DMS114 treated with DMSO at 0.1 percent for 48 hours (cell line): ENCODE data around the gene MRC2.

Experiments used
- DNase-seq: peaks from one replicate; lab custom pipeline; 2025; ENCODE audit not compliant: unreplicated experiment; lab: John Stamatoyannopoulos, UW

MRC2 gene

DNA sequence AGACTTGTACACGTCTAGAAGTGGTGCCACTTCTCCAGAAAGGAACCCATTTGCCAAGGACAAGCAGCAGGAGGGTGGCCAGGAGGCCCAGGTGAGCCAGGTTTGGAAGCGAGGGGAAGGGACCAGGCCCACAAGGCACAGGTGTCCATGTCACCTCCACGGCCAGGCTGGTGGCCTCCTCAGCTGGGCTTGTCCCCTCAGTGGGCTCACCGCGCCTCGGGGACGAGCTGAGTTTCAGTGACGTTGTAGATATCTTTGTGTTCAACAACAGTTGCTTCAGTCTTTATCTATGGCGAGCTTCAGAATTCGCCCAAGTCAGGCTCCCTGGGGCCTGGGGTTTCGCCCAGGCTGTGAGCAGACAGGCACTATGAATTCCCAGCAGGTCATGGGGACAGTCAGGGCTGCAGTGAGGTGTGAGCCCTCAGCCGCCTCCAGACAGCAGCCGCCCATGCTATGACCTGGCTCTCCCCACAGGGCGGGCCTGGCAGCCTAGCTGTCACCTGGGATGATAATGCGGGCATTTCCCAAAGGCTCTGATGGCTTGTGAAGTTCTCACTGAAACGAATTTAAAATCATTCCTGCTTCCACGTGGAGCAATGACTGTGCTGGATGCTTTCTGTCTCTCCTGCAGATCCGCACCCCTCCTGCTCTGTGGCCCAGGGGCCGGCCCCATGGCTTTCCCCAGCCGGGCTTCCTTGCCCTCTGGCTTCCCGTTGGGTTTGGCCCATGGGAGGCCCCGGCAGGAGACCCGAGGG lies 89.5 kb downstream of the MRC2 start:
- DNase-seq: no peak

DNA sequence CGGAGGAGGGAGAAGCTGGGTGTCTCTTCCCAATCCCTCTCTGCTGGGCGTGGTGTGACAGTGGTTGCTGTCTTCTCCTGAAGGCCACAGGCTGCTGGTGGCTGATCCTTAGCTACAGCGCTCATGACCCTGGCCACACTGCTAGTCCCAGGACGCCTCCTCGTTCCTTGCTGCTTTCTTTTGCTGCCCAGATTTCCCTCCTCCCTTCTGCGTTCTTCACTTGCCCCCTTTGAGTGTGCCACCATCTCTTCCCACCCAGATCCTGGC lies 90.1 kb downstream of the MRC2 start:
- no peak for DNase-seq

DNA sequence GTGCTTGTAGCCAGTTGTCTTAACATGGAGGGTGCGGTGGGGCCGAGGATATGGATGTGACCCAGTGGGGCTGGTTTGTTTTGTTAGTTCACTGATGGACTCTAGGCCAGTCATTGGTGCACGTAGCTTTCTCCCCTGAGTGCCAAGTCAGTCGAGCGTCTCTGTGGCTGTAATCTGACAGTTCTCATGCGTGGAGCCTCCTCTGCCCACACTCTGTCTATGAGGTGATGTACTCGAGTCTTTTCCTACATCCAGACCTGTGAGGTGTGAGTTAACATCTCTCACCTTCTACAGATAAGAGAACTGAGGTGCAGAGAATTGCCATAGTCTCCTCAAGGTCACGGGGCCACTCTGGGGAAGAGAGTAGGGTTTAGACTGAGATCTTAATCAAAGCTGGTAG lies 90.4 kb downstream of the MRC2 start:
- no peak for DNase-seq

DNA sequence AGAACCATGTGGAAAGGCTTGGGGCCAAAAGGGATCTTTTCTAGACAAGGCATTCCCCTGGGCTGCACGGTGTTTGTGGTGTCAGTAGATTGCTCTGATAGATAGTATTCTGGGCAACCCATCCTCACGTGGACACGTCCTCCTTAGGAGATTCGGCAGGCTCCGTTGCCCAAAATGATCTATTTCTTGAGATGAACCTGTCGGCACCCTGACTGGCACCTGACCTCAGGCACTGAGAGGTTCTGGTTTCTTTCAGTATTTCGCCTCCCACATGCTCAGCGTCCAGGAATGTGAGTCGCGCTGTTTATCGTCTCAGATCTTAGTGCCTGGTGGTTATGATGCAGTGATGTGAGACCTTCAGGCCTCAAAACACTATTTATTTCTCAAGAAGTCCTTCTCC lies 91.0 kb downstream of the MRC2 start:
- DNase-seq: no peak

DNA sequence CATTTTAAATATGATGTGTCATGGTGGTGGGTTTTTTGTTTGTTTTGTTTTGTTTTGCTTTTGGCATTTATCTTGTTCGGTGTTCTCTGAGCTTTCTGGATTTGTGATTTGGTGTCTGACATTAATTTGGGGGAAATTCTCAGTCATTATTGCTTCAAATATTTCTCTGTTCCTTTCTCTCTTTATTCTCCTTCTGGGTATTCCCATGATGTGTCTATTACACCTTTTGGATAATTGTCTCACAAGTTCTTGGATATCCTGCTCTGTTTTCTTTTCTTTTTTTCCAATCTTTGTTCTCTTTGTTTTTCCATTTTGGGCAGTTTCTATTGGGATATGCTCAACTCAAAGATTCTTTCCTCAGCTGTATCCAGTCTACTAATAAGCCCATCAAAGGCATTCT lies 92.1 kb downstream of the MRC2 start:
- DNase-seq: no peak

DNA sequence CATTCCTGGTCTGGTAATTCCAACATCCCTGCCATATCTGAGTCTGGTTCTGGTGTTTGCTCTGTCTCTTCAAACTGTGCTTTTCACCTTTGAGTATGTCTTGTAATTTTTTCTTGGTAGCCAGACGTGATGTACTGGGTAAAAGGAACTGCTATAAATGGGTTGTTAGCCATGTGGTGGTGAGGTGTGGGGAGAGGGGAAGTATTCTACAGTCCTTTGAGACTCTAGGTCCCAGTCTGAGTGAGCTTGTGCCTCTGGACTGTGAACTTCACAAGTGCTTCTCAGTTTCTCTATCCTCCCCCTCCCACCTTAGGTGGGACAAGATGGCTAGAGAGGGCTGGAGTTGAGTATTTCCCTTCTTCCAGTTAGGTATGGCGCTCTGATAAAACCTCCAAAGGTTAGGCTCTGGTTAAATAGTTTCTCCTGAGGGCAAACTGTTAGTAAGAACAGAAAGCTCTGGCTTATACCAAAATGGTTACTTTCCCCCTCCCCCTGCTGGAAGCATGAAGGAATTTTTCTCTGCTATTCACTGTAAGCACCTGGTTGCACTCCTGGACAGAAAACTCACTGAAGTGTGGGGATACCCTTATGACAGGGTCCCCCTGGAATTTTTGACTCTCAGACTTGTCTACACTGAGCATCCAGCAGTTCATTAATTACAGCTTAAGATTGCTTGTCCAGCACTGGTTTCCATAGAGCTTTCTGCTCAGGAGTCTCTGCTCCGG lies 92.8 kb downstream of the MRC2 start:
- DNase-seq: no peak

DNA sequence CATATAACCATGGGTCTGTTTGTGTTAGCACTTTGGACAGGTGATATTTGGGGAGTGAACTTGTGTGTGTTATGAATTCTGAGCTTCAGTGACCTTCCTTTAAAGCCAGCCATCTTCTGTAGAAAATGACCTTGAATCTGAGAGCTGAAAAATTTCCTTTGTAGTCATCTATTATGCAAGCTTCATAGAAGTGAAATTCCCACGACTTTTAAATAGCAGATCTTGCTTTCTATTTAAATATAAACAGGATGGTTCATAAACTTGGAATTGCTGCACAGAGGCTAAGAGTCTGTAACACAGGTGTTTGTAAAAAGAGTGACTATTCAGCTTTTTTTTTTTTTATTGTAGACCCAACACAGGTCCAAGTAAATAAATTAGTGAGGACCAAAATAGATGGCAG lies 95.2 kb downstream of the MRC2 start:
- no peak for DNase-seq

DNA sequence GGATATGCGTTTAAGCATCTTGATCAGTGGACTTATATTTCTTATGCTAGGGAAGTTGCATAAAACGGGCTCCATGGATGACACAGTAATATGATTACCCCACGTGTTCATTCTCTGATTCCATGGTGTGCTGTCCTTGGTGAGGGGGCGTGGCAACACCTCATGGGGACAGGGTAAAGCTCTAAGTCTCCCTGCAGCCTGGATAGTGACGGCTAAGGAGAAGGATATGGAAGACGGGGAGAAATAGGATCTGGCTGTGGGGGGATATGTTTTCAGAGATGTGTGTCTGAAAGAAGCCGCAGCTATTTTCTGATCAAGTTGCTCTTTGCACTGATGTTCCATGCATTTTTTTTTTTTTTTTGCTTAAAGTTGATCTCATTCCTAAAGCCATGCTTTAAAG lies 96.4 kb downstream of the MRC2 start:
- no peak for DNase-seq

DNA sequence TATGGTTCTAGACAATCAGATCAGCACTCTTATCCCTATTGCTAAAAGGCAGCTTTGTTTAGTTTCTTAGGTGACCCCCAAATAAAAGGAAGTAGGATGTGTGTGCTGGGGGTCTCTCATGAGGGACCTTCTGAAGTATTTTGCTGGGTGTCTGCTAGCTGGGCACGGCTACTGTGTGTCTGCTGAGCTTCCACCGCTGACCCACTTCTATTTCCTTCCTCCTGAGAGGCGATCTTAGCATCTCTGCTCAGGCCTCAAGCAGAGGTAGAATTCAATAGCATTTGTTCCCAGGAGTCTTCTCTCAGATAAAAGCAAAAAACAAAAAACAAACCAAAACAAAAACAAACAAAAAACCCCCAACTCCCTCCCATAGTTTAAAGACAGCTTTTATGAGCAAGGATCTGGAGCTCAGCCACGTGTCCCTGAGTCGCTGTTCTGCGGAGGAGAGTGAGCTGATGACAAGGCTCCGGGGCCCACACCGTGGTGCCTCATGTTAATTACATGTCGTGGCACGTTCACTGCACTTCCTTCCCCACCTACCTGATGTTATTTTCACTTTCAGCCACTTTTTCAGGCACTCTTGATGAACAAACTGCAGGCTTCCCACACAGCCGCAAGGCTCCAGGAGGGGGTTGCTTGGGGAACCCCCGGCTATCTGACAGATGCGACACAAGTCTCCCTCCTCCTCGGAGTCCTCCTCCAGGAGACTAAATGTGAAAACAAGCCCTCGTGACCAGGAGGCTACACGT lies 97.1 kb downstream of the MRC2 start:
- DNase-seq: no peak

DNA sequence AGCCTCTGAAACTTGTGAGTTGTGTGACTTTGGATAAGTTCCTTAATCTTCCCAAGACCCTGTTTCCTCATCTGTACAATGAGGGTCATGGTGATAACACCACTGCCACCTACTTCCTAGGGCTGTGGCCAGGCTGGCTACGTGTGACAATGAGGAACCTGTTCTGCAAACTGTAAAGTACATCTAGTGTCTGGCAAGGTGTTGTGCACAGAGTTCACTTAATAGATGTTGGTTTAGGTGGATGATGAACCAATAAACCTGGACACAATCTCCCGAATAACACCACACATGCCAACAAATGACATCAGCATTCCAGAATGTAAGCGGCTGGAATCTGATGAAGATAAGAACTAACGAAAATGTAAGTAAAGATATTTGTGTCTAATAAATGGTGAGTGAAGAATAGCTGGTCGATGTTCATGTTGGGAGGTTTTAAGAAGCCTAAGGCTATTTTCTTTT lies 98.3 kb downstream of the MRC2 start:
- DNase-seq: no peak

DNA sequence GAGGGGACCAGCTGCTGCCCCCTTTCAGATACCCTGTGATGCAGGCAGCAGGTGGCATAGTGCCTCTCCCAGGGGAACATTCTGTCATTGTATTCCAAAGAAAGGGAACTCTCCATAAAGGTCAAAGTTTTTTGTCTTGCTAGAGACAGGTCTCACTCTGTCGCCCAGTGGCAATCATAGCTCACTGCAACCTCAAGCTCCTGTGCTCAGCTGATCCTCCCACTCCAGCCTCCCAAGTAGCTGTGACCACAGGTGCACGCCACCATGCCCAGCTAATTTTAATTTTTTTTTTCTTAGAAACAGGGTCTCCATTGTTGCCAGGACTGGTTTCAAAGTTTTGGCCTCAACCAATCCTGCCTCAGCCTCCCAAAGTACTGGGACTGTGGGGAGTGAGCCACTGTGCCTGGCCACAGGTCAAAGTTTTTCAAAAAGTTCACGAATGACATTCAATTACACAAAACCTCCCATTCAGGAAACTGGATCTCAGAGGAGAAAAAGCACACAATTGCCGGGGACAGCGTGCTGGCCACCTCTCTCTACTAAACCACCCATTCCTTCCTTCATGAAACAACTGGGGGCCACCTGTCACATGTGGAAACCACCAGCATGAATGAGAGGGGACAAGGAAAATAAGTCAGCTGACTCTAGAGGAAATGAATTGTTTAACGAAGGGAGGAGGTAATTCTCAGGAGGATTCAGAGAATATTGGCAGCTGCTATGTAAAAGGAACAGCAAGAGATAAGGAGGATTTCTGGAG lies 100.6 kb downstream of the MRC2 start:
- no peak for DNase-seq

DNA sequence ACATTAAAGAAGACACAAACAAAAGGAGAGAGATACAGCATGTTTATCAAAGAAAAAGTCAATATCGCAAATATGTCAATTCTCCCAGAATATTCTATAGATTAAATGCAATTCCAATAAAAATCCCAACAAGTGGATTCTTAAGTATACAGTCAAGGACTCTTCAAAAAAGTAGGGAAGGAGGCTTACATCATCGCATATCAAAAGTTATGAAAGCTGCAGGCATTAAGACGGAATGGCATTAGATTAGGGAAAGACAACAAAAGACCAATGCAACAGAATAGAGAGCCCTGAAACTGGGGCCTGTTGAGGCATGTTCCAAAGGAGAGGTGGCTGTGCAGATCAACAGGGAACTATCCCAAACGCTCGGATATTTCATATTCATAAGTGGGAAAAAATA lies 104.7 kb downstream of the MRC2 start:
- no peak for DNase-seq

DNA sequence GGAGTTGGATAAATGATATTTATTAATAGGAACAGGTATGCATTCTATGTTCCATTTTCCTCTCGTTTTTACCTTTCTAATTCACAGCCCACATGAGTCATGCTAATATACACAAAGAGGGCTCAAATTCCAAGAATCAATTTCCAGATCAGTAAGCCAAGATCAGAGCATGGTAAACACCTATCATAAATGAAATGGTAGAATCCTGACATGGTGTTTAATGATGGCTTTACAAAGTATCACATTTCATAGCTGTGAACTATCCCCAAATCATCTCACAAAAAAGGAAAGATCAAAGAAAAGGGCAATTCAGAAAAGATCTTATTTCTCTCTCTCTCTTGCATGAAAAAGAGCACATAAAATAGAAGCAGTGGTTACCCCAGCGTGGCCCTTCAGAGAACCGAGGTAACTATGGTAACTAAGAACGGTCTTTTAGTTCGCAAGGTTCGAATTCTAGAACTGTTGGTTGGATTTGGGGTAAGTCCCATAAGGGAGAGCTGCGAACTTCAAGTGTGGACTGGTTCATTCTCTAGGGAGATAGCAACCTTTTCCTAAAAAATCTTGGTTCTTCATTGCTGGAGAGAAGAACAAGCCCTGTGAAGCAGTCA lies 107.7 kb downstream of the MRC2 start:
- no peak for DNase-seq

DNA sequence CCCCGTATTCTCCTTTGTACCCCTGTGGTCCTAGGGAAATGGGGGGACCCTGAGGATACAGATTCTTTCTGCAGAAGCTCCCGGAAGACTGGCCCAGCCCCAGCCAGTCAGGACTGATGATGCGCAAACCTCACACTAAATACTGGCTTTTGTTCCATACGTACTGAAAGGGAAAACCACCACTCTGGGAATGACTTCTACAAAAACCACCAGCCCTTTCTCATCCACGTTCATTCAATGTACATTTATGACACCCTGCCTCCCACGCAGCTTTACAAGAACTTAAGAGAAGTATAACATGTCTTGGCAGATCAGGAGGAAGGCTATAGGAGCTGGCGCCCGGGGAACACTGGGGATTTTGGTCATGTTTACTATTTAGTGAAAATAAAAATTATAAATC lies 110.0 kb downstream of the MRC2 start:
- no peak for DNase-seq

DNA sequence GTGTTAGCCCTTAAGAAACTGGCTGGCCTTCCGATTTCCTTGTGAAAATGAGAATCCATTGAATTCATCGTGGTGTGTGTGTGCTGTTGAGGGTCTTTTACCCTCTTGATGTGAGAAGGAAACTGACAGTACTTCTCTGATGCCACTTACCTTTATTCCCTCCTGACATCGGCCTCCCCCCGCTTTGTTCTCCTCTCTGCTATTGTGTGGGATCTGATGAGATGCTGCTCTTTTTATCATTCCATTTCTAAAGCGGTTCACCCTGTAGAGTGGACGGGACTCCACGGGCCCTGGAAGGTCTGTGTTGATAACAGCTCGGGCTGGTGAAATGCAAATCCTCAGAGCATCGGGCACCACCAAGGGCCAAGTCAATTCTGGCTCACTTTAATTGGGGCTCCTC lies 110.8 kb downstream of the MRC2 start:
- DNase-seq: no peak

DNA sequence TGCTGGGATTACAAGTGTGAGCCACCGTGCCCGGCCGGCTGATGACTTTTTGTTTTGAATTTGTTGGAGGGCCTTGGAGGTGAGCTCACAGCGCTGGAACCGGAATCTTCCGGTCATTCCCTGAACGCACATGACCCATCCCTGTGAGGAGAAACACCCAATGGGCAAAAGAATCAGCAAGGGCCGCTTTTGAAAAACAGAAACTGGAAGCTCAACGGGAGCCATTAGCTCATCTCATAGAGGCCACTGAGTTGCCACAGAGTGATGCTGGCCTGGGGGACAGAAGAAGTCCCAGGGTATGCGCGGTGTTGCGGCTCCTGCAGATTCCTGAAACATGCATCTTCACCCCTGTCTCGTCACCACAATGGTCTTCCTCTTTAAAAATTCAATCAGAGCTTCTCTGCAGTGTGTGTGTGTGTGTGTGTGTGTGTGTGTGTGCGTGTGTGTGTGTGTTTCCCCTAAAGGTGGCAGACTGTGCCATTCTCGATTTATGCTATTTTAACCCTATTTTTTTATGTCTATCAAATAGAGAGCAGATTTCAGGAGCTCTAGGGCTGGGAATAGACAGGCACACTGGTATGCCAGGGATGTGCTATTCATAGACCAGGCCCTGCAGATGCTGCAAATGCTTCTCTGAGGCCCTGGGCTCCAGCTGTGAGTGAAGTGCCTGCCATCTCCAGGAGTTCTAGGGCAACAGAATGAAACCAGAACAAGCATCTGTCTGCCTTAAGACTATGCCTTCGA lies 112.3 kb downstream of the MRC2 start:
- DNase-seq: no peak

DNA sequence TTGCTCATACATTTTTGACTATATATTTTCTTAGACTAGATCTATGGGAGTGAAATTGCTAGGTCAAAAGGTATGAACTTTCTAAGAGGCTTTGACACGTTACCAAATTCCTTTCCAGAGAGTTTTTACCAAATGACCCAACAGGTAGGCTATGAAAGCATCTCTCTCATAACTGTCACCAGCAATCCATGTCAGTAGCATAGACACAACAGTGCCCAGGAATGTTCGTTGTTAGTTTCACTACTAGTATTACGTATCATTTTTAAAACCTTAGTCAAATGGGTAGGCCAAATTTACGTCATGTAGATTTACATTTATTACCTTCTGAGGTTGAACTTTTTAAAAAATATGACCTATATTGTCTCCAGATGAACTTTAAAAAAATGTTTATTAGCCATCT lies 113.8 kb downstream of the MRC2 start:
- DNase-seq: no peak
